HUDEP-2 (cell line): ENCODE measurements around the gene CYBA.

Source experiments
- DNase-seq, 76 experiments: peaks; one replicate each; lab custom pipeline; 2025; ENCODE audit not compliant: unreplicated experiment in 76 of 76; lab: John Stamatoyannopoulos, UW

Gene CYBA

DNA sequence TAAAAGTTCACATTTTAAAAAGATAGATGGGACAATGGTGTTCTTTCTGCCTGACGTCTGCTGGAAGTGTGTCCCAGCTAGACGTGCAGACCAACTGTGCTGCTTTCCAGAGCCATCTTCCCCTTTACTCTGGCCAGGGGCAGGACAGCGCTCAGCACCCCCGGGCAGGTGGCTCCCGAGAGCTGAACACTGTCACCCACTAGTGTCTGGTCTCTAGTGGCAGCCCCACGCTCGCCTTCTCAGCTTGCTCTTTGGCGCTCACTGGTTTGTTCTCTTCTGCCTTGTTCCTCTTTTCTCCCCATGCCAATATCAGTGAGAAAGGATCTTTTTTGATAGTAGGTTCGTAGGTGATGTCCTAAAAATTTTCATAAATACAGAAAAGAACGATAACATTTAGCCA, 54.9 kb downstream of the CYBA start:
- no peak for DNase-seq

DNA sequence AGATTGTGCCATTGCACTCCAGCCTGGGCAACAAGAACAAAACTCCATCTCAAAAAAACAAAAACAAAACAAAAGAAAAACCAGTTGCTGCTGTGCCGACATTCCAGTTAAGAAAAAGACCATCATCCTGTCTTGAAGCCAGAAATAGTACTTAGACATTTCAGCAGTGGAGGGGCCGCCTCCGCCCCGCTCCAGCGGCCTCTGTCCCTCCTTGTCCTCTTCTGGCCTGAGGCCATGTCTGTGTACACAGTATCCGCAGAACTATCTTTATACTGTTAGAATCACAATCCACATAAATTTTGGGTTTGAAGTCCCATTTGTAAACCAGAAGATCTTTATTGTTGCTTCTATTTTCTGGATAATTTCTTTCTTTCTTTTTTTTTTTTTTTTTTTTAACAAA, 55.8 kb downstream of the CYBA start:
- no peak for DNase-seq

DNA sequence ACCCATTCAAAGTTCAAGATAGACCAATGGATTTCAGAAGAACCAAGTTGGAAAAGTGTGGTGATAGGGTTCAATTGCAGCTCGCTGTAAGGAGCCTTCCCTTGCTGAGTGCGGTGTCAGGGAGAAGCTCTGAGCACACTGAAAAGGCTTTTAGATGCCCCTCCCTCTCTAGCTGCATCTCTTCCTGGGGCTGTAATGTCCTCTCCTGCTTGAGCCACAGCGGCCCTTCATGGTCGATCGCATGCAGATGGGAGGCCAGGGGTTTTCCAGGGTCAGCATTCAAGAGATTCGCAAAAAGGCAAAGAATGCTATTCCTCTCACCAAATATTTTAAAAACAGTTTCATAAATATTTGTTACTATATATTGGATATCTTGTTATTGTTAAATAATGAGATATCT, 56.9 kb downstream of the CYBA start:
- DNase-seq: no peak

DNA sequence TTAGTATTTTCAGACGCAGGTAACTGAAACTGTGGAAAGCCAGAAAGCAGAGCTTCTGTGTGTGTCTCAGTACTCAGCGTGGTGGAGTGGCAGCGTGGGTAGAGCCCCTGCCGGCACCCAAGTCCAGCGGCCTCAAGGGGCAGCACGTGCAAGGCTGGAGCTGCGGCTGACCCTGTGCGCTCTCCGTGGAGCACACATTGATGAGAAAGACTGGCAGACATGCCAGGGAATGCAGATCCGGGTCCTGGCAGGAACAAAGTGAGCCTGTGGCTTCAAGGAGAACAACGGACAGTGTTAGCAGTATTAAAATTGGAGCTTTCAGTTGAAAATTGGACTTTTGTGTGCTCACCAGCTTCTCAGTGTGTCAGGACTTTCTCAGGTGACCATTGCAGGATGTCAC, 57.4 kb downstream of the CYBA start:
- DNase-seq: no peak
